PC-9 (cell line): ENCODE results near the gene PTPN21. TPM values are rescaled to one million over a fixed set of nuclear protein-coding genes. Genes with fewer than 3 reads are reported as not detected.
"Not testable (repeated sequence)": the region's sequence is repeated elsewhere in the genome, so short reads cannot be mapped to it uniquely, and the experiment has no call there.

ENCODE experiments used
- BruUV-seq: library from RNA; stranded (reverse); fragments of 400-500 nt; replicated peaks from 2 replicates; lab custom pipeline; 2021; lab: Mats Ljungman, UMichigan
- CTCF ChIA-PET: fragments of 300-600 bp; sonication (Branson Sonifier 250); formaldehyde crosslinking; loops from one replicate; lab custom pipeline; 2022; ENCODE audit warnings: antibody characterized with exemption; lab: Charles Lee
- POLR2A ChIA-PET: fragments of 300-600 bp; sonication (Branson Sonifier 250); formaldehyde crosslinking; loops from one replicate; lab custom pipeline; 2022; ENCODE audit warnings: antibody characterized with exemption; ENCODE audit not compliant: unreplicated experiment; lab: Charles Lee
- DNase-seq, 2 experiments: peaks; one replicate each; pipeline versions ENCODE4 v3.0.0 to v3.0.0-alpha.2; 2015 to 2022; ENCODE audit warnings: mixed read lengths in 1 of 2
- H2AFZ ChIP-seq: fragments of 200-600 bp; sonication (generic); 2 replicates; pipeline ENCODE4 v1.8.1; 2017; ENCODE audit warnings: antibody characterized with exemption
- H3F3A ChIP-seq: fragments of 200-600 bp; sonication (generic); 2 replicates; pipeline ENCODE4 v1.8.1; 2017; ENCODE audit warnings: antibody characterized with exemption, mild to moderate bottlenecking, low read depth; ENCODE audit not compliant: insufficient read depth
- H3K27ac ChIP-seq: fragments of 200-600 bp; sonication (generic); 2 replicates; pipeline ENCODE4 v1.6.1; 2016; ENCODE audit warnings: mixed run types
- H3K27me3 ChIP-seq: fragments of 200-600 bp; sonication (generic); 2 replicates; pipeline ENCODE4 v1.6.1; 2016; ENCODE audit warnings: low read depth, mixed run types; ENCODE audit not compliant: insufficient read depth
- H3K36me3 ChIP-seq: fragments of 200-600 bp; sonication (generic); 2 replicates; pipeline ENCODE4 v1.6.1; 2016; ENCODE audit warnings: low read depth, mixed run types
- H3K4me1 ChIP-seq: fragments of 200-600 bp; sonication (generic); replicated peaks from 2 replicates; pipeline ENCODE4 v1.6.1; 2016; ENCODE audit warnings: mixed run types; ENCODE audit not compliant: insufficient read depth
- H3K4me2 ChIP-seq: fragments of 200-600 bp; sonication (generic); 2 replicates; pipeline ENCODE4 v1.6.1; 2017; ENCODE audit warnings: mixed run types
- H3K4me3 ChIP-seq: fragments of 200-600 bp; sonication (generic); 2 replicates; pipeline ENCODE4 v1.6.1; 2016; ENCODE audit warnings: mixed run types
- H3K79me2 ChIP-seq: fragments of 200-600 bp; sonication (generic); 2 replicates; pipeline ENCODE4 v1.6.1; 2017; ENCODE audit warnings: low read depth, mixed run types
- H3K9me2 ChIP-seq: fragments of 200-600 bp; sonication (generic); 2 replicates; pipeline ENCODE4 v1.8.1; 2017; ENCODE audit warnings: mild to moderate bottlenecking; ENCODE audit not compliant: insufficient read depth
- H3K9me3 ChIP-seq: fragments of 200-600 bp; sonication (generic); 2 replicates; pipeline ENCODE4 v1.8.1; 2016; ENCODE audit warnings: low read depth; ENCODE audit not compliant: insufficient read depth
- H4K20me1 ChIP-seq: fragments of 200-600 bp; sonication (generic); 2 replicates; pipeline ENCODE4 v1.8.1; 2017; ENCODE audit not compliant: insufficient read depth
- EZH2 ChIP-seq: fragments of 200-600 bp; sonication (generic); IDR thresholded peaks from 2 replicates; pipeline ENCODE4 v1.8.0; 2017; ENCODE audit warnings: antibody characterized with exemption, low read depth
- intact Hi-C: fragments of 100-400 bp; cut with micrococcal nuclease; formaldehyde crosslinking; loops from one replicate; pipeline ENCODE4 v1.10.0; 2022; ENCODE audit not compliant: unreplicated experiment
- total RNA-seq: library from RNA; stranded (reverse); gene quantifications from 2 replicates; pipeline ENCODE4 v1.2.3, GENCODE V29; 2021
- TF ChIP-seq, protein P1 (sequence below): fragments of 200-600 bp; sonication (generic); conservative IDR thresholded peaks from 2 replicates; pipeline ENCODE4 v1.6.1; 2017; ENCODE audit warnings: mixed run types, antibody characterized with exemption, mild to moderate bottlenecking, moderate library complexity

The PTPN21 gene
- total RNA-seq, 1 experiment from 2014 or later: 4.0 TPM

DNA sequence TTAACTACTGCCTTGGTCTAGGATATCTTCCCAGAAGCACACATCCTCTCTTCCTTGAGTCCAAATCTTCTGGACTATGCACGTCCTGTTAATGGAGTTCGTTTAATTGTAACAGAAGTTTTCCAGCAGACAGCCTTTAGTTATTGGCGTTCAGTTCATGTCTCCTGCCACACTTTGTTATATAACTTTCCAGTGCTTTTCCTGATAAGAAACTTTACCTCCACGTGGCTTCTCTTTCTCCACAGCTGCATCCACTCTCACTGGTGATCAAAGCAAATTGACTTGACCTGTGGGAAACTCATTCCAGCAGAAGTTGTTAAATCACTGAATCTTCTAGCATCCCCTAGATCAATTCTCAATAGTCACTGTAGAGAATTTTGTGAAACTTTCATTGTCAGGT is 19.0 kb downstream of the PTPN21 start:
- POLR2A ChIA-PET: no interaction called here

DNA sequence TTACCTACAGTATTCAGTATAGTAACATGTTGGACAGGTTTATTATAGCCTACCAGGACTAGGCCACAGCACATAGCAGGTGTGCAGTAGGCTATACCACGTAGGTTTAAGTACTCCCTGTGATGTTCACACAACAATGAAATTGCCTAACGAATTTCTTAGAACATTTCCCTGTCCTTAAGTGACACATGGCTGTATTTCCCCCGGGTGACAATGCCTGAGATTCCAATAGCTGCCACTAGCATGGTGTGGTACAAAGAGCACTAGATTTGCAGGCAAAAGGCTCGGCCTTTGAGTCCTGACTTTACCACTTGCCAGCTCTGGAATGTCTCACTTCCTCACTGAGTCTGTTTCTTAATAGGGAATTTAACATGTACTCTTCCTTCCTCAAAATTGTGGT is 19.7 kb downstream of the PTPN21 start:
- Histone ChIP-seq H3K36me3 (no peaks in the 10 kb centered on the region), H3F3A (no peaks in the 10 kb centered on the region), H3K4me3 (no peak overlapping the region), H3K4me2 (no peak overlapping the region), H3K9me3 (no peaks in the 10 kb centered on the region), H3K4me1 (no peaks in the 10 kb centered on the region), H3K27me3 (no peaks in the 10 kb centered on the region), H3K27ac (no peak overlapping the region), H2AFZ (no peak overlapping the region), H4K20me1 (no peaks in the 10 kb centered on the region), H3K9me2 (no peaks in the 10 kb centered on the region), H3K79me2 (no peaks in the 10 kb centered on the region)
- no TSS peak for BruUV-seq
- intact Hi-C loops: no loop called here
- TF ChIP-seq, protein P1, sequence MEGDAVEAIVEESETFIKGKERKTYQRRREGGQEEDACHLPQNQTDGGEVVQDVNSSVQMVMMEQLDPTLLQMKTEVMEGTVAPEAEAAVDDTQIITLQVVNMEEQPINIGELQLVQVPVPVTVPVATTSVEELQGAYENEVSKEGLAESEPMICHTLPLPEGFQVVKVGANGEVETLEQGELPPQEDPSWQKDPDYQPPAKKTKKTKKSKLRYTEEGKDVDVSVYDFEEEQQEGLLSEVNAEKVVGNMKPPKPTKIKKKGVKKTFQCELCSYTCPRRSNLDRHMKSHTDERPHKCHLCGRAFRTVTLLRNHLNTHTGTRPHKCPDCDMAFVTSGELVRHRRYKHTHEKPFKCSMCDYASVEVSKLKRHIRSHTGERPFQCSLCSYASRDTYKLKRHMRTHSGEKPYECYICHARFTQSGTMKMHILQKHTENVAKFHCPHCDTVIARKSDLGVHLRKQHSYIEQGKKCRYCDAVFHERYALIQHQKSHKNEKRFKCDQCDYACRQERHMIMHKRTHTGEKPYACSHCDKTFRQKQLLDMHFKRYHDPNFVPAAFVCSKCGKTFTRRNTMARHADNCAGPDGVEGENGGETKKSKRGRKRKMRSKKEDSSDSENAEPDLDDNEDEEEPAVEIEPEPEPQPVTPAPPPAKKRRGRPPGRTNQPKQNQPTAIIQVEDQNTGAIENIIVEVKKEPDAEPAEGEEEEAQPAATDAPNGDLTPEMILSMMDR: no peak
- TF ChIP-seq EZH2: no peak
- POLR2A ChIA-PET: no interaction called here
- CTCF ChIA-PET: no interaction called here
- no peak for DNase-seq

More for the DNA sequence above, 19.0 kb downstream of the PTPN21 start:
- H3K4me1 ChIP-seq: no peaks in the 10 kb centered on the region
- H3K4me2 ChIP-seq: no peak overlapping the region
- H3K79me2 ChIP-seq: no peaks in the 10 kb centered on the region
- H2AFZ ChIP-seq: no peak overlapping the region
- no peak for DNase-seq
- H3K27me3 ChIP-seq: no peaks in the 10 kb centered on the region
- H3F3A ChIP-seq: no peaks in the 10 kb centered on the region
- BruUV-seq: no TSS peak
- no peak overlapping the region for H3K4me3 ChIP-seq
- TF ChIP-seq, protein P1: no peak
- TF ChIP-seq EZH2: no peak
- no peaks in the 10 kb centered on the region for H3K9me3 ChIP-seq
- H3K9me2 ChIP-seq: no peaks in the 10 kb centered on the region
- no peaks in the 10 kb centered on the region for H4K20me1 ChIP-seq
- intact Hi-C loops: no loop called here
- H3K27ac ChIP-seq: no peak overlapping the region
- CTCF ChIA-PET: no interaction called here
- no peaks in the 10 kb centered on the region for H3K36me3 ChIP-seq

DNA sequence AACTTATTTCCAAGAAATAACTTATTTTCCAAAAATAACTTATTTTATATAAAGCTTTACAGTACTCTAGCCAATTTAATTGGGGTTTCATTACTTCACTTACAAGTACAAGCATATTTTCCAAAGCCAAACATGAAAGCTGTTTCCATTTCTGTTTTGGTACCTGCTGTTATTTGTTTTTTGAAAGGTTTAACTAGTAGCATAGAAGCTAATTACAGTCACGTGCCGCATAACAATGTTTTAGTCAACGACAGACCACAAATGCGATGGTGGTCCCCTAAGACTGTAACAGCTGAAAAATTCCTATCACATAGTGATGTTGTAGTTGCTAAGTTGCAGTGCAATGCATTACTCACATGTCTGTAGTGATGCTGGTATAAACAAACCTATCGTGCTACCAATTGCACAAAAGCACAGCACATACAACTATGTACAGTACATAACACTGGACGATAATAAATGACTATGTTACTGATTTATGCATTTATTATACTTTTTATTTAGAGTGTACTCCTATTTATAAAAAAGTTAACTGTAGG is 21.7 kb downstream of the PTPN21 start:
- Histone ChIP-seq H4K20me1 (no peaks in the 10 kb centered on the region), H3K4me3 (no peak overlapping the region), H3K9me2 (no peaks in the 10 kb centered on the region), H3K27me3 (no peaks in the 10 kb centered on the region), H3K9me3 (no peaks in the 10 kb centered on the region), H3K27ac (no peak overlapping the region), H3K79me2 (no peaks in the 10 kb centered on the region), H3K4me2 (no peak overlapping the region), H3F3A (no peaks in the 10 kb centered on the region), H3K4me1 (no peaks in the 10 kb centered on the region), H2AFZ (no peak overlapping the region), H3K36me3 (no peaks in the 10 kb centered on the region)
- ChIA-PET CTCF (no interaction called here), POLR2A (no interaction called here)
- no peak for DNase-seq
- BruUV-seq: no TSS peak
- intact Hi-C loops: no loop called here
- TF ChIP-seq, protein P1: no peak
- no peak for TF ChIP-seq EZH2

DNA sequence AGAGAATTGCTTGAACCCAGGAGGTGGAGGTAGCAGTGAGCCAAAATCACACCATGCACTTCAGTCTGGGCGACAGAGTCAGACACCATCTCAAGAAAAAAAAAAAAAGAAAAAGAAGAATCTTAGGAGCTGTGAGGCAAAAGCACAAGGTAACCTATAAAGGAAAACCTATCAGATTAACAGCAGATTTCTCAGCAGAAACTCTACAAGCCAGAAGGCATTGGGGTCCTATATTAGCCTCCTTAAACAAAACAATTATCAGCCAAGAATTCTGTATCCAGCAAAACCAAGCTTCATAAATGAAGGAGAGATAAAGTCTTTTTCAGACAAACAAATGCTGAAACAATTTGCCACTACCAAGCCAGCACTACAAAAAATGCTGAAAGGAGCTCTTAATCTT is 24.9 kb downstream of the PTPN21 start:
- DNase-seq, H3K4me3 ChIP-seq, H4K20me1 ChIP-seq, BruUV-seq, POLR2A ChIA-PET, H3K4me2 ChIP-seq, H3K9me2 ChIP-seq, H3K27ac ChIP-seq, CTCF ChIA-PET, H3K79me2 ChIP-seq, H2AFZ ChIP-seq, H3F3A ChIP-seq, H3K9me3 ChIP-seq, H3K4me1 ChIP-seq, intact Hi-C loops, H3K36me3 ChIP-seq, H3K27me3 ChIP-seq: not testable (repeated sequence)
